SU-DHL-6 (cell line): ENCODE data around the gene KPNA5.

Experiments
- H2AFZ ChIP-seq: fragments of 200-600 bp; sonication (generic); 2 replicates; pipeline ENCODE4 v1.6.1; 2014; ENCODE audit warnings: low read depth, mild to moderate bottlenecking, moderate library complexity, mixed read lengths, antibody characterized with exemption, low read length; ENCODE audit not compliant: severe bottlenecking
- H3F3A ChIP-seq: fragments of 200-600 bp; shearing (Covaris generic); 2 replicates; pipeline ENCODE4 v1.6.0; 2016; ENCODE audit warnings: antibody characterized with exemption, mild to moderate bottlenecking; ENCODE audit not compliant: insufficient read depth
- H3K27ac ChIP-seq: fragments of 200-600 bp; sonication (generic); 2 replicates; pipeline ENCODE4 v1.5.1; 2016; ENCODE audit warnings: low read depth, mild to moderate bottlenecking, low read length, moderate library complexity, mixed read lengths
- H3K27me3 ChIP-seq: fragments of 200-600 bp; sonication (generic), shearing (Covaris generic); 2 replicates; pipeline ENCODE4 v1.6.0; 2014; ENCODE audit warnings: mild to moderate bottlenecking, low read length
- H3K36me3 ChIP-seq: fragments of 200-600 bp; sonication (generic); 2 replicates; pipeline ENCODE4 v1.6.1; 2014; ENCODE audit warnings: mild to moderate bottlenecking, low read length, mixed read lengths
- H3K4me2 ChIP-seq: fragments of 300-600, 200-600 bp; shearing (Covaris generic), sonication (generic); 2 replicates; pipeline ENCODE4 v1.6.0; 2014; ENCODE audit warnings: low read length, low read depth, mild to moderate bottlenecking; ENCODE audit not compliant: poor library complexity, severe bottlenecking
- H3K4me3 ChIP-seq: fragments of 200-600 bp; sonication (generic); 2 replicates; pipeline ENCODE4 v1.5.1; 2014; ENCODE audit warnings: antibody characterized with exemption, low read length, mild to moderate bottlenecking, mixed read lengths; ENCODE audit not compliant: insufficient read depth, poor library complexity, severe bottlenecking
- H3K79me2 ChIP-seq: fragments of 200-600 bp; sonication (generic); 2 replicates; pipeline ENCODE4 v1.6.1; 2014; ENCODE audit warnings: mild to moderate bottlenecking, low read length, moderate library complexity; ENCODE audit not compliant: insufficient read depth
- H3K9ac ChIP-seq: fragments of 200-600 bp; sonication (generic); 2 replicates; pipeline ENCODE4 v1.7.0; 2014; ENCODE audit warnings: mild to moderate bottlenecking, low read length
- H3K9me2 ChIP-seq: fragments of 200-600 bp; sonication (generic); replicated peaks from 2 replicates; pipeline ENCODE4 v1.6.1; 2014; ENCODE audit warnings: low read length; ENCODE audit not compliant: insufficient read depth
- H3K9me3 ChIP-seq: fragments of 200-600 bp; sonication (generic); 2 replicates; pipeline ENCODE4 v1.6.1; 2014; ENCODE audit warnings: low read length, mixed read lengths; ENCODE audit not compliant: insufficient read depth
- H4K20me1 ChIP-seq: fragments of 200-600 bp; sonication (generic); 2 replicates; pipeline ENCODE4 v1.6.1; 2014; ENCODE audit warnings: low read depth, mild to moderate bottlenecking, antibody characterized with exemption, low read length, moderate library complexity, mixed read lengths
- CTCF ChIP-seq: fragments of 200-600 bp; sonication (generic); IDR thresholded peaks from one replicate; pipeline ENCODE4 v1.5.1; 2017; ENCODE audit warnings: antibody characterized with exemption, mild to moderate bottlenecking, low read length, moderate library complexity; ENCODE audit not compliant: insufficient read depth, poor library complexity, severe bottlenecking
- EZH2phosphoT487 ChIP-seq: fragments of 200-600 bp; sonication (generic), shearing (Covaris generic); conservative IDR thresholded peaks from 2 replicates; pipeline ENCODE4 v1.6.1; 2018; ENCODE audit warnings: mild to moderate bottlenecking, antibody characterized with exemption, low read length, moderate library complexity, mixed read lengths

Gene KPNA5

GRCh38 chr6:116766506-116767176, 85.6 kb downstream of the KPNA5 start:
- H3K36me3 ChIP-seq, result no peaks in the 10 kb centered on the region
- H4K20me1 ChIP-seq, result no peaks in the 10 kb centered on the region
- H3K79me2 ChIP-seq, result no peaks in the 10 kb centered on the region
- H3K9me3 ChIP-seq, result no peaks in the 10 kb centered on the region
- H3K27me3 ChIP-seq, result no peaks in the 10 kb centered on the region
- no peak overlapping the region for H2AFZ ChIP-seq
- H3F3A ChIP-seq, result no peaks in the 10 kb centered on the region
- no peak overlapping the region for H3K27ac ChIP-seq
- H3K9ac ChIP-seq, result no peak overlapping the region
- no peak overlapping the region for H3K4me3 ChIP-seq
- no peak for TF ChIP-seq CTCF
- no peak for TF ChIP-seq EZH2phosphoT487
- no peak overlapping the region for H3K4me2 ChIP-seq
- H3K9me2 ChIP-seq, result no peaks in the 10 kb centered on the region

GRCh38 chr6:116767715-116768114, 86.7 kb downstream of the KPNA5 start:
- no peak overlapping the region for H3K4me3 ChIP-seq

GRCh38 chr6:116772450-116772849, 91.4 kb downstream of the KPNA5 start:
- H3K4me3 ChIP-seq, result no peak overlapping the region
- H3F3A ChIP-seq, result no peaks in the 10 kb centered on the region
- H3K27me3 ChIP-seq, result no peaks in the 10 kb centered on the region
- H3K9ac ChIP-seq, result no peak overlapping the region
- no peaks in the 10 kb centered on the region for H3K9me3 ChIP-seq
- no peak overlapping the region for H3K27ac ChIP-seq
- TF ChIP-seq CTCF, result no peak
- no peak for TF ChIP-seq EZH2phosphoT487
- H2AFZ ChIP-seq, result no peak overlapping the region
- no peaks in the 10 kb centered on the region for H3K9me2 ChIP-seq
- no peaks in the 10 kb centered on the region for H3K79me2 ChIP-seq
- no peak overlapping the region for H3K4me2 ChIP-seq
- H3K36me3 ChIP-seq, result no peaks in the 10 kb centered on the region
- no peaks in the 10 kb centered on the region for H4K20me1 ChIP-seq

More at GRCh38 chr6:116767715-116768114, 86.7 kb downstream of the KPNA5 start:
- Histone ChIP-seq H3K27me3 (no peaks in the 10 kb centered on the region), H3K9me2 (no peaks in the 10 kb centered on the region), H3K4me2 (no peak overlapping the region), H3K27ac (no peak overlapping the region), H3K9me3 (no peaks in the 10 kb centered on the region), H3F3A (no peaks in the 10 kb centered on the region), H3K9ac (no peak overlapping the region), H4K20me1 (no peaks in the 10 kb centered on the region), H3K79me2 (no peaks in the 10 kb centered on the region), H3K36me3 (no peaks in the 10 kb centered on the region), H2AFZ (no peak overlapping the region)
- TF ChIP-seq EZH2phosphoT487 (no peak), CTCF (no peak)
